ENCODE results near the gene ROM1. TPM values are rescaled to one million over a fixed set of nuclear protein-coding genes. Genes with fewer than 3 reads are reported as not detected.

ROM1 gene
- total RNA-seq, 2 donors from 2014 or later = 11.4 to 12.6 TPM

- peaks cover 19 to 46% of the 10 kb centered on the region in 2 donors for H3K4me1 ChIP-seq (ENCODE audit: control insufficient read depth in 1 of 2, low read depth in 2 of 2)
- ATAC-seq (ENCODE audit: insufficient number of reproducible peaks, low FRiP score, low read depth) (no peak), DNase-seq (ENCODE audit: low spot score) (no peak)
- H3K27ac ChIP-seq = peak overlapping the region; percentile 90 to 94
- H3K9me3 ChIP-seq = no peaks in the 10 kb centered on the region
- H3K4me3 ChIP-seq = peak overlapping the region; percentile 94
- TF ChIP-seq, protein P1, sequence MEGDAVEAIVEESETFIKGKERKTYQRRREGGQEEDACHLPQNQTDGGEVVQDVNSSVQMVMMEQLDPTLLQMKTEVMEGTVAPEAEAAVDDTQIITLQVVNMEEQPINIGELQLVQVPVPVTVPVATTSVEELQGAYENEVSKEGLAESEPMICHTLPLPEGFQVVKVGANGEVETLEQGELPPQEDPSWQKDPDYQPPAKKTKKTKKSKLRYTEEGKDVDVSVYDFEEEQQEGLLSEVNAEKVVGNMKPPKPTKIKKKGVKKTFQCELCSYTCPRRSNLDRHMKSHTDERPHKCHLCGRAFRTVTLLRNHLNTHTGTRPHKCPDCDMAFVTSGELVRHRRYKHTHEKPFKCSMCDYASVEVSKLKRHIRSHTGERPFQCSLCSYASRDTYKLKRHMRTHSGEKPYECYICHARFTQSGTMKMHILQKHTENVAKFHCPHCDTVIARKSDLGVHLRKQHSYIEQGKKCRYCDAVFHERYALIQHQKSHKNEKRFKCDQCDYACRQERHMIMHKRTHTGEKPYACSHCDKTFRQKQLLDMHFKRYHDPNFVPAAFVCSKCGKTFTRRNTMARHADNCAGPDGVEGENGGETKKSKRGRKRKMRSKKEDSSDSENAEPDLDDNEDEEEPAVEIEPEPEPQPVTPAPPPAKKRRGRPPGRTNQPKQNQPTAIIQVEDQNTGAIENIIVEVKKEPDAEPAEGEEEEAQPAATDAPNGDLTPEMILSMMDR (IDR thresholded peaks at IDR 0.05) = no peak
- H3K36me3 ChIP-seq = peaks cover 36% of the 10 kb centered on the region
- H3K27me3 ChIP-seq (replicated peaks; ENCODE audit: insufficient read depth) = no peaks in the 10 kb centered on the region
These were observed 38.5 kb upstream of the ROM1 start for GRCh38 chr11:62574363-62575071.

- ATAC-seq (ENCODE audit: insufficient number of reproducible peaks, low FRiP score, low read depth) = no peak
- H3K27me3 ChIP-seq (replicated peaks; ENCODE audit: insufficient read depth) = no peaks in the 10 kb centered on the region
- no peaks in the 10 kb centered on the region for H3K9me3 ChIP-seq
- TF ChIP-seq, protein P1 (IDR thresholded peaks at IDR 0.05) = no peak
- DNase-seq (ENCODE audit: low spot score) = no peak
- peak overlapping the region; percentile 94 for H3K4me3 ChIP-seq
- peaks cover 19 to 40% of the 10 kb centered on the region in 2 donors for H3K4me1 ChIP-seq (ENCODE audit: control insufficient read depth in 1 of 2, low read depth in 2 of 2)
- H3K27ac ChIP-seq = peak overlapping the region; percentile 90 to 94
- H3K36me3 ChIP-seq = peaks cover 32% of the 10 kb centered on the region
These were observed 37.9 kb upstream of the ROM1 start for GRCh38 chr11:62575156-62575555.

- TF ChIP-seq, protein P1 (IDR thresholded peaks at IDR 0.05) = no peak
- Histone ChIP-seq H3K27ac (peak overlapping the region; percentile 90 to 94), H3K36me3 (peaks cover 25% of the 10 kb centered on the region), H3K4me3 (peak overlapping the region; percentile 94), H3K4me1 (ENCODE audit: control insufficient read depth in 1 of 2, low read depth in 2 of 2) (peaks cover 19 to 40% of the 10 kb centered on the region in 2 donors), H3K9me3 (no peaks in the 10 kb centered on the region), H3K27me3 (replicated peaks; ENCODE audit: insufficient read depth) (no peaks in the 10 kb centered on the region)
- DNase-seq (ENCODE audit: low spot score) = no peak
- no peak for ATAC-seq (ENCODE audit: insufficient number of reproducible peaks, low FRiP score, low read depth)
These were observed 37.2 kb upstream of the ROM1 start for GRCh38 chr11:62575837-62576236.

DNA sequence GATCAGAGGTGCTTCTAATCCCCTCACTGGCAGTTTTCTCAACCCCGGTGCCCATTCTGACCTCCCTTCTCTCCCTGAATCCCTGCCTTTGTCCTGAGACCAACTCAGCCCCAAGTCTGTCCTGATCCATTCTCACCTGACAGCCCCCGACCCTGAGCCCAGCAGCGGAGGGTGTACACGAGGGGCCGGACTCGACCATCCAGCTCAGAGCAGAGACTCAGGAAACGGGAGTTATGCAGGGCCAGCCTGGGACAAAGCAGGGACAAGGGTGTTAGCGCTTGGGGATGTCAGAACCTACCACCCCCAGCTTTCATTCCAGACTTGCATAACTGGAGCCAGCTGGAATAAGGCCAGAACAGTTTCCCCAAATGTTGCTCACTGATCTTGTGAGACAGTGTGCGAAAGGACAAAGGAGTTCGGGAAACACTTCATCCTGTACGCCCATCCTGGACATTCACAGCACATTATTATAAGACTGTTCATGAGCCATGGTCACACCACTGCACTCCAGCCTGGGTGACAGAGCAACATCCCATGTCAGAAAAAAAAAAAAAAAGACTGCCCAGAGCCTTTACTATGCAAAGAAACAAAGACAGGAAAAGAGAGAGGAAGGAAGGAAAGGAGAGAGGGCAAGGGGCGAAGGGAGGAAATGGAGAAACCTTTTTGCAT lies 35.9 kb upstream of the ROM1 start:
- Histone ChIP-seq H3K4me1 (ENCODE audit: control insufficient read depth in 1 of 2, low read depth in 2 of 2) (peaks cover 19 to 31% of the 10 kb centered on the region in 2 donors), H3K4me3 (no peak overlapping the region), H3K36me3 (peaks cover 12% of the 10 kb centered on the region), H3K27ac (no peak overlapping the region), H3K27me3 (replicated peaks; ENCODE audit: insufficient read depth) (no peaks in the 10 kb centered on the region), H3K9me3 (no peaks in the 10 kb centered on the region)
- DNase-seq (ENCODE audit: low spot score) (no peak), ATAC-seq (ENCODE audit: insufficient number of reproducible peaks, low FRiP score, low read depth) (no peak)
- TF ChIP-seq, protein P1 (IDR thresholded peaks at IDR 0.05) = no peak

GRCh38 chr11:62578541-62578940 lies 34.5 kb upstream of the ROM1 start:
- DNase-seq (ENCODE audit: low spot score) (no peak), ATAC-seq (ENCODE audit: insufficient number of reproducible peaks, low FRiP score, low read depth) (no peak)
- H3K4me1 ChIP-seq (ENCODE audit: control insufficient read depth in 1 of 2, low read depth in 2 of 2) = peaks cover 14 to 20% of the 10 kb centered on the region in 2 donors
- peaks cover 12% of the 10 kb centered on the region for H3K36me3 ChIP-seq
- no peaks in the 10 kb centered on the region for H3K27me3 ChIP-seq (replicated peaks; ENCODE audit: insufficient read depth)
- H3K9me3 ChIP-seq = no peaks in the 10 kb centered on the region
- TF ChIP-seq, protein P1 (IDR thresholded peaks at IDR 0.05) = no peak
- H3K4me3 ChIP-seq = no peak overlapping the region
- H3K27ac ChIP-seq = no peak overlapping the region

Measured in thoracic aorta (tissue), 2 donors.